Liver (tissue), 9 donors: ENCODE measurements around the gene EPHB6. TPM values are rescaled to one million over a fixed set of nuclear protein-coding genes. Genes with fewer than 3 reads are reported as not detected.

ENCODE experiments used
- DNase-seq: peaks from one replicate; pipeline ENCODE4 v3.0.0-alpha.2; 2017; ENCODE audit warnings: low spot score
- H3K27ac ChIP-seq, 2 donors: one replicate each; pipeline ENCODE4 v1.7.0; 2013; ENCODE audit warnings: inconsistent platforms in 2 of 2, low read length in 2 of 2, control low read depth in 1 of 2, low read depth in 1 of 2, mild to moderate bottlenecking in 1 of 2
- H3K27me3 ChIP-seq, 4 donors: one replicate each; pipeline versions ENCODE4 v1.6.1 to v1.7.0; 2013; ENCODE audit warnings: low read length in 3 of 4, inconsistent platforms in 1 of 4, mild to moderate bottlenecking in 1 of 4, moderate library complexity in 1 of 4; ENCODE audit not compliant: control insufficient read depth in 4 of 4, insufficient read depth in 4 of 4
- H3K36me3 ChIP-seq, 4 donors: one replicate each; pipeline versions ENCODE4 v1.6.1 to v1.7.0; 2013; ENCODE audit warnings: low read length in 3 of 4, mild to moderate bottlenecking in 3 of 4, low read depth in 1 of 4, moderate library complexity in 1 of 4; ENCODE audit not compliant: control insufficient read depth in 4 of 4, insufficient read depth in 3 of 4
- H3K4me1 ChIP-seq, 4 donors: one replicate each; pipeline versions ENCODE4 v1.6.1 to v1.7.0; 2013; ENCODE audit warnings: low read length in 3 of 4, mild to moderate bottlenecking in 3 of 4, moderate library complexity in 1 of 4; ENCODE audit not compliant: control insufficient read depth in 4 of 4, insufficient read depth in 4 of 4
- H3K4me3 ChIP-seq, 3 donors: one replicate each; pipeline versions ENCODE4 v1.6.1 to v1.7.0; 2013; ENCODE audit warnings: low read length in 3 of 3, control low read depth in 1 of 3, low read depth in 1 of 3, mild to moderate bottlenecking in 1 of 3
- H3K9ac ChIP-seq, 2 donors: one replicate each; pipeline ENCODE4 v1.7.0; 2013; ENCODE audit warnings: low read length in 2 of 2, mild to moderate bottlenecking in 2 of 2, moderate library complexity in 2 of 2, control low read depth in 1 of 2, low read depth in 1 of 2
- H3K9me3 ChIP-seq, 4 donors: one replicate each; pipeline versions ENCODE4 v1.6.1 to v1.7.0; 2013; ENCODE audit warnings: low read length in 3 of 4; ENCODE audit not compliant: control insufficient read depth in 4 of 4
- EGR1 ChIP-seq, 2 donors: IDR thresholded peaks; 2 replicates each; pipeline ENCODE4 v1.6.1; 2016 to 2018; ENCODE audit warnings: antibody characterized with exemption in 2 of 2, low read depth in 2 of 2
- FOXA1 ChIP-seq: IDR thresholded peaks from 2 replicates; pipeline ENCODE4 v1.6.1; 2016; ENCODE audit warnings: antibody characterized with exemption
- GABPA ChIP-seq, 2 donors: IDR thresholded peaks in 1 of 2; conservative IDR thresholded peaks in 1 of 2; 2 replicates each; pipeline ENCODE4 v1.6.1; 2016; ENCODE audit warnings: antibody characterized with exemption in 2 of 2, mild to moderate bottlenecking in 1 of 2, moderate library complexity in 1 of 2
- HNF4A ChIP-seq, 2 donors: conservative IDR thresholded peaks; 2 replicates each; pipeline ENCODE4 v1.6.1; 2016; ENCODE audit warnings: antibody characterized with exemption in 2 of 2, mild to moderate bottlenecking in 2 of 2
- HNF4G ChIP-seq: IDR thresholded peaks from 2 replicates; pipeline ENCODE4 v1.6.1; 2016; ENCODE audit warnings: antibody characterized with exemption
- JUND ChIP-seq, 2 donors: IDR thresholded peaks; 2 replicates each; pipeline ENCODE4 v1.6.1; 2016; ENCODE audit warnings: antibody characterized with exemption in 2 of 2
- NR2F2 ChIP-seq: IDR thresholded peaks from 2 replicates; pipeline ENCODE4 v1.6.1; 2016; ENCODE audit warnings: antibody characterized with exemption
- RAD21 ChIP-seq, 2 donors: IDR thresholded peaks; 2 replicates each; pipeline ENCODE4 v1.6.1; 2016; ENCODE audit warnings: antibody characterized with exemption in 2 of 2, mild to moderate bottlenecking in 2 of 2
- RXRA ChIP-seq, 2 donors: IDR thresholded peaks; 2 replicates each; pipeline ENCODE4 v1.6.1; 2017 to 2018; ENCODE audit warnings: antibody characterized with exemption in 2 of 2, mild to moderate bottlenecking in 1 of 2
- SP1 ChIP-seq: IDR thresholded peaks from 2 replicates; pipeline ENCODE4 v1.6.1; 2018; ENCODE audit warnings: antibody characterized with exemption, mild to moderate bottlenecking
- TAF1 ChIP-seq: conservative IDR thresholded peaks from 2 replicates; pipeline ENCODE4 v1.6.1; 2016; ENCODE audit warnings: antibody characterized with exemption, mild to moderate bottlenecking
- YY1 ChIP-seq: IDR thresholded peaks from 2 replicates; pipeline ENCODE4 v1.6.1; 2016; ENCODE audit warnings: antibody characterized with exemption, mild to moderate bottlenecking
- WGBS: extraction: QIAGEN DNeasy Blood & Tissue Kit; methylation state at CpG from one replicate; pipeline ENCODE4 v1.1.7; 2013; 5-methylcytosine and 5-hydroxymethylcytosine counted together
- polyA plus RNA-seq, 2 donors: library from polyadenylated mRNA; stranded (reverse) in 1 of 2; unstranded in 1 of 2; fragments of 200-250 nt in 1 of 2; fragments of >200 nt in 1 of 2; fragmentation: Nextera tagmentation in 1 of 2; extraction: Ambion mirVana in 1 of 2; gene quantifications; one replicate each; pipeline versions ENCODE4 v1.2.1 to v1.2.3, GENCODE V29; 2013 to 2015
- total RNA-seq, 2 donors: library from RNA; depleted of rRNA; stranded (reverse); fragments of >200 nt; gene quantifications; one replicate each; pipeline ENCODE4 v1.2.3, GENCODE V29; 2014
- TF ChIP-seq, protein P1 (sequence below): fragments of 150-350 bp; IDR thresholded peaks from 2 replicates; pipeline ENCODE4 v1.5.1; 2017; ENCODE audit warnings: improper control_type of control experiment, low read depth, low read length; ENCODE audit not compliant: missing input control
- TF ChIP-seq, protein P2 (sequence below): IDR thresholded peaks from 2 replicates; pipeline ENCODE4 v1.6.1; 2016; ENCODE audit warnings: antibody characterized with exemption
- TF ChIP-seq, protein P3 (sequence below): IDR thresholded peaks from 2 replicates; pipeline ENCODE4 v1.6.1; 2016; ENCODE audit warnings: antibody characterized with exemption
- TF ChIP-seq, protein P4 (sequence below): IDR thresholded peaks from 2 replicates; pipeline ENCODE4 v1.6.1; 2016; ENCODE audit warnings: antibody characterized with exemption, mild to moderate bottlenecking
- donor health status: healthy.
- donor health status: healthy.
- donor health status: healthy.
- donor health status: healthy.
- donor health status: healthy.

Gene EPHB6
- total and polyA plus RNA-seq, 4 donors = 1.2 to 4.3 (median 2.0) TPM

DNA sequence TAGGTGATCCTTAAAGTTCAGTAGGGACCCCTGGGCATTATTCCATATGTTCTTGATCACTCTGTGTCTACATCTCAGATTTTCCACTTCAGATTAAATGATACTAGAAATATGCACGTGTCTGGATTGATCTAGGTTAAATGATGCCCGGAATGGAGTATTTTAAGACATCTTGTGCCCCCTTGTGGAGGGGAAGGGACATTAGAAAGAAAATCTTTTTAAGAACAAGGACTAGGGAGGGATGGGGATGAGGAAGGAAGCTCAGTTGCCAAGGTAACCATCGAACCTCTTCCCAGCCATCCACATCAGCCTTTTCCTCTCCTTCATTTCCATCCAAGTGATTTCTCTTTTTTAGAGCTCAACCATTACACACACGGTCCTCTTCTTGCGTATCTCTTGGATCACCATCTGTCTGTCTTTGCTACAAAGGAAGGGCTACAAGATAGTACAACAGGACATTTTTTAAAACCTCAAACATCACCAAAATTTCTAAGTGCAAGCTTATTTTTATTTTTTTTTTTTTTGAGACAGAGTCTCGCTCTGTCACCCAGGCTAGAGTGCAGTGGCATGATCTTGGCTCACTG lies 43.6 kb upstream of the EPHB6 start:
- Histone ChIP-seq H3K4me1 (no peaks in the 10 kb centered on the region), H3K27ac (no peak overlapping the region), H3K9ac (no peak overlapping the region), H3K9me3 (no peaks in the 10 kb centered on the region), H3K4me3 (no peak overlapping the region), H3K27me3 (peaks cover 0 to 10% (median 2%) of the 10 kb centered on the region in 4 donors), H3K36me3 (no peaks in the 10 kb centered on the region)
- TF ChIP-seq, protein P1, sequence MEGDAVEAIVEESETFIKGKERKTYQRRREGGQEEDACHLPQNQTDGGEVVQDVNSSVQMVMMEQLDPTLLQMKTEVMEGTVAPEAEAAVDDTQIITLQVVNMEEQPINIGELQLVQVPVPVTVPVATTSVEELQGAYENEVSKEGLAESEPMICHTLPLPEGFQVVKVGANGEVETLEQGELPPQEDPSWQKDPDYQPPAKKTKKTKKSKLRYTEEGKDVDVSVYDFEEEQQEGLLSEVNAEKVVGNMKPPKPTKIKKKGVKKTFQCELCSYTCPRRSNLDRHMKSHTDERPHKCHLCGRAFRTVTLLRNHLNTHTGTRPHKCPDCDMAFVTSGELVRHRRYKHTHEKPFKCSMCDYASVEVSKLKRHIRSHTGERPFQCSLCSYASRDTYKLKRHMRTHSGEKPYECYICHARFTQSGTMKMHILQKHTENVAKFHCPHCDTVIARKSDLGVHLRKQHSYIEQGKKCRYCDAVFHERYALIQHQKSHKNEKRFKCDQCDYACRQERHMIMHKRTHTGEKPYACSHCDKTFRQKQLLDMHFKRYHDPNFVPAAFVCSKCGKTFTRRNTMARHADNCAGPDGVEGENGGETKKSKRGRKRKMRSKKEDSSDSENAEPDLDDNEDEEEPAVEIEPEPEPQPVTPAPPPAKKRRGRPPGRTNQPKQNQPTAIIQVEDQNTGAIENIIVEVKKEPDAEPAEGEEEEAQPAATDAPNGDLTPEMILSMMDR = peak; percentile 56
- TF ChIP-seq TAF1 (no peak), RAD21 (IDR thresholded peaks at IDR 0.05) (peak; percentile 73 to 80)
- 30% methylated on average over 6 of the region's 6 CpGs for WGBS
- no peak for DNase-seq

DNA sequence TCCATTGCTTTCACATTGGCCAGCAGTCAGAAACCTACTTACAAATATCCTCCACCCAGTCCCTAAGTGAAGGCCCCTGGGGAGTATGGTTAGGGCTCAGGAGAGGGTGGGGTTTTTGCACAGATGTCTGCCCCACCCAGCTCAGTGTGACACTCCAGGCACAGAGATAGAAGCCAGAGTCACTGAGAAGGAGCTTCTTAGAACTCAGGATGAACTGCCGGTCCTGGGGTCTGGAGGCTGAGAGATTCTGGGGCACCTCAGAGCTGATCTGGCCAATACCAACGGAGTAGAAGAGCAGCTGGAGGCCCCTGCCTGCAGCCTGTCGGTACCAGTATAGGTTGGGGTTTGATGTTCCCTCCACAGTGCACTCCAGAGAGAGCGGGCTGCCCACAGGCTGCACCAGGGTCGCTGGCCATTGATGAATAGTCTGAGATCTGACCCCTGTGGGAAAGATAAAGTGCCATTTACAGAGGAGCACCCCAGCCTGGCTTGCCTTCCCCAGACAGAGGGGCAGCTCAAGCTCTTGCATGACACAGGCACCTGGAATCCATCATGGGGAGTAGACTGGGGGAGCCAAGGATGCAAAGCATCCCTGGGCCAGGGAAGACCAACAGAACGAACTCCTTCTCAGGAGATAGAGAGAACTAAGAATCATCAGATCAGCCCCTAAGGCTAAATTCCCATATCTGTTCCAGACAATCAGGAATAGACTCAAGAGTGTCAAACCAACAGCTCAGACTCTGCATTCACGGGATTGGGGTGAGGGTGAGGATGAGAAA lies 42.2 kb upstream of the EPHB6 start:
- no peak overlapping the region for H3K27ac ChIP-seq
- H3K27me3 ChIP-seq = peaks cover 0 to 10% (median 4%) of the 10 kb centered on the region in 4 donors
- H3K9me3 ChIP-seq = no peaks in the 10 kb centered on the region
- H3K4me1 ChIP-seq = no peaks in the 10 kb centered on the region
- DNase-seq = peak; percentile 73
- TF ChIP-seq HNF4G (no peak), SP1 (no peak), NR2F2 (no peak), EGR1 (IDR thresholded peaks at IDR 0.05; ENCODE audit: low read depth in 2 of 2) (no peak), GABPA (IDR thresholded peaks at IDR 0.05 in 1 of 2, conservative IDR thresholded peaks at IDR 0.05 in 1 of 2) (no peak), TAF1 (no peak), JUND (IDR thresholded peaks at IDR 0.05) (no peak), RAD21 (IDR thresholded peaks at IDR 0.05) (no peak), RXRA (IDR thresholded peaks at IDR 0.05) (no peak), HNF4A (conservative IDR thresholded peaks at IDR 0.05) (no peak), YY1 (no peak), FOXA1 (no peak)
- TF ChIP-seq, protein P2, sequence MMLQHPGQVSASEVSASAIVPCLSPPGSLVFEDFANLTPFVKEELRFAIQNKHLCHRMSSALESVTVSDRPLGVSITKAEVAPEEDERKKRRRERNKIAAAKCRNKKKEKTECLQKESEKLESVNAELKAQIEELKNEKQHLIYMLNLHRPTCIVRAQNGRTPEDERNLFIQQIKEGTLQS = no peak
- TF ChIP-seq, protein P3, sequence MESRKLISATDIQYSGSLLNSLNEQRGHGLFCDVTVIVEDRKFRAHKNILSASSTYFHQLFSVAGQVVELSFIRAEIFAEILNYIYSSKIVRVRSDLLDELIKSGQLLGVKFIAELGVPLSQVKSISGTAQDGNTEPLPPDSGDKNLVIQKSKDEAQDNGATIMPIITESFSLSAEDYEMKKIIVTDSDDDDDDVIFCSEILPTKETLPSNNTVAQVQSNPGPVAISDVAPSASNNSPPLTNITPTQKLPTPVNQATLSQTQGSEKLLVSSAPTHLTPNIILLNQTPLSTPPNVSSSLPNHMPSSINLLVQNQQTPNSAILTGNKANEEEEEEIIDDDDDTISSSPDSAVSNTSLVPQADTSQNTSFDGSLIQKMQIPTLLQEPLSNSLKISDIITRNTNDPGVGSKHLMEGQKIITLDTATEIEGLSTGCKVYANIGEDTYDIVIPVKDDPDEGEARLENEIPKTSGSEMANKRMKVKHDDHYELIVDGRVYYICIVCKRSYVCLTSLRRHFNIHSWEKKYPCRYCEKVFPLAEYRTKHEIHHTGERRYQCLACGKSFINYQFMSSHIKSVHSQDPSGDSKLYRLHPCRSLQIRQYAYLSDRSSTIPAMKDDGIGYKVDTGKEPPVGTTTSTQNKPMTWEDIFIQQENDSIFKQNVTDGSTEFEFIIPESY = no peak
- TF ChIP-seq, protein P4, sequence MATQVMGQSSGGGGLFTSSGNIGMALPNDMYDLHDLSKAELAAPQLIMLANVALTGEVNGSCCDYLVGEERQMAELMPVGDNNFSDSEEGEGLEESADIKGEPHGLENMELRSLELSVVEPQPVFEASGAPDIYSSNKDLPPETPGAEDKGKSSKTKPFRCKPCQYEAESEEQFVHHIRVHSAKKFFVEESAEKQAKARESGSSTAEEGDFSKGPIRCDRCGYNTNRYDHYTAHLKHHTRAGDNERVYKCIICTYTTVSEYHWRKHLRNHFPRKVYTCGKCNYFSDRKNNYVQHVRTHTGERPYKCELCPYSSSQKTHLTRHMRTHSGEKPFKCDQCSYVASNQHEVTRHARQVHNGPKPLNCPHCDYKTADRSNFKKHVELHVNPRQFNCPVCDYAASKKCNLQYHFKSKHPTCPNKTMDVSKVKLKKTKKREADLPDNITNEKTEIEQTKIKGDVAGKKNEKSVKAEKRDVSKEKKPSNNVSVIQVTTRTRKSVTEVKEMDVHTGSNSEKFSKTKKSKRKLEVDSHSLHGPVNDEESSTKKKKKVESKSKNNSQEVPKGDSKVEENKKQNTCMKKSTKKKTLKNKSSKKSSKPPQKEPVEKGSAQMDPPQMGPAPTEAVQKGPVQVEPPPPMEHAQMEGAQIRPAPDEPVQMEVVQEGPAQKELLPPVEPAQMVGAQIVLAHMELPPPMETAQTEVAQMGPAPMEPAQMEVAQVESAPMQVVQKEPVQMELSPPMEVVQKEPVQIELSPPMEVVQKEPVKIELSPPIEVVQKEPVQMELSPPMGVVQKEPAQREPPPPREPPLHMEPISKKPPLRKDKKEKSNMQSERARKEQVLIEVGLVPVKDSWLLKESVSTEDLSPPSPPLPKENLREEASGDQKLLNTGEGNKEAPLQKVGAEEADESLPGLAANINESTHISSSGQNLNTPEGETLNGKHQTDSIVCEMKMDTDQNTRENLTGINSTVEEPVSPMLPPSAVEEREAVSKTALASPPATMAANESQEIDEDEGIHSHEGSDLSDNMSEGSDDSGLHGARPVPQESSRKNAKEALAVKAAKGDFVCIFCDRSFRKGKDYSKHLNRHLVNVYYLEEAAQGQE = no peak
- no peak overlapping the region for H3K4me3 ChIP-seq
- H3K9ac ChIP-seq = no peak overlapping the region
- 32% methylated on average over 7 of the region's 7 CpGs for WGBS
- H3K36me3 ChIP-seq = no peaks in the 10 kb centered on the region
